Measurements from ENCODE around the gene POLR3A. TPM values are rescaled to one million over a fixed set of nuclear protein-coding genes. Genes with fewer than 3 reads are reported as not detected.

The POLR3A gene
- total RNA-seq, 2 experiments from 2014 or later = 16.3 to 21.5 TPM

DNA sequence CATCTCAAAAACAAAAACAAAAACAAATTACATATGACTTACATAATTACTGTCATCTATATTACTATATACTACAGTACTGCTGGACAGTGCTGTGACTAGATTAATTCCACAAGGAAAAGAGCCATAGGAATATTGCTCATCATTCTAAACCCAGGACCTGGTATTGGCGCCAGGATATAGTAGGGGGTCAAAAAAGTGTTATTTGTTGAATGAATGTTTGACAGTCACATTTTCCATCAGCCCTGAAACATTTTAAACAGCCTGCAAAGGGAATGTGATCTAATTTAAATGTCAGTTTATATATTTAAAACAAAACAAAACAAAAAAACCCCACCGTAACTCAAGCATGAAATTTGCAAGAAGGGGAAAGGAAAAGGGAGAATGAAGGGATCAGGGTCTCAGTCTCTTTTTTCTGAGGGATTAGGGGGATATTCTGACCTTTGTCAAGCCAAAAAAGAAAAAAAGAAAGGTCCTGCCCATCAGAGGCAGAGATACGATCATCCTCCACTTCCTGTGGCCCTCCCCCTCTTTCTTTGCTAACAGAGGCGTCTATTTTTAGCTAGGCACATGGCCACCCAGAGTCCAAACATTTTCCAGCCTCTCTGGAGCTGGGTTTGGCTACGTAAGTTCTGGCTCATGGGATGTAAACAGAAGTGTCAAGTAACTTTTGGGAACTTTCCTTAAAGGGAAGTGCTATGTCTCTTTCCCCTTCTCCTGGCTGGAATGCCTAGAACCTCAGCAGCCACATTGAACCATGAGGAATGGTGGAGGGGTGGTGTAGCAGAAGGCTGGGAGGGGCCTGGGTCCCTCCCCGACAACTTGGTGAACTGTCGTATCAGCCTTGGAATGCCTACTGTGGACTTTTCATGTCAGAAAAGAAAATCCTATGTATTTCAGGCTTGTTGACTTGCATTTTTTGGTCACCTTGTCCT is 58.2 kb downstream of the POLR3A start:
- CTCF ChIA-PET (ENCODE audit: unreplicated experiment) = no interaction called here
- H4K20me1 ChIP-seq (ENCODE audit: insufficient read depth, low read length) = no peaks in the 10 kb centered on the region
- POLR2A ChIA-PET = no interaction called here
- peaks cover 21% of the 10 kb centered on the region for H3K36me3 ChIP-seq (ENCODE audit: insufficient read depth, low read length)
- no peak overlapping the region for H2AFZ ChIP-seq (ENCODE audit: low read length)
- H3K4me3 ChIP-seq (ENCODE audit: low read depth, low read length, poor library complexity, severe bottlenecking) = no peak overlapping the region
- no peaks in the 10 kb centered on the region for H3K79me2 ChIP-seq (ENCODE audit: insufficient read depth, low read depth, low read length)
- H3K4me1 ChIP-seq (ENCODE audit: insufficient read depth, low read length, poor library complexity, severe bottlenecking) = peaks cover 7% of the 10 kb centered on the region
- H3K27ac ChIP-seq (ENCODE audit: low read depth, low read length, poor library complexity, severe bottlenecking) = no peak overlapping the region
- intact Hi-C loops (cut with micrococcal nuclease; ENCODE audit: unreplicated experiment) = no loop called here
- no TSS peak for BruUV-seq (replicated peaks)
- H3K9me3 ChIP-seq (ENCODE audit: low read length) = no peaks in the 10 kb centered on the region
- TF ChIP-seq, protein P1, sequence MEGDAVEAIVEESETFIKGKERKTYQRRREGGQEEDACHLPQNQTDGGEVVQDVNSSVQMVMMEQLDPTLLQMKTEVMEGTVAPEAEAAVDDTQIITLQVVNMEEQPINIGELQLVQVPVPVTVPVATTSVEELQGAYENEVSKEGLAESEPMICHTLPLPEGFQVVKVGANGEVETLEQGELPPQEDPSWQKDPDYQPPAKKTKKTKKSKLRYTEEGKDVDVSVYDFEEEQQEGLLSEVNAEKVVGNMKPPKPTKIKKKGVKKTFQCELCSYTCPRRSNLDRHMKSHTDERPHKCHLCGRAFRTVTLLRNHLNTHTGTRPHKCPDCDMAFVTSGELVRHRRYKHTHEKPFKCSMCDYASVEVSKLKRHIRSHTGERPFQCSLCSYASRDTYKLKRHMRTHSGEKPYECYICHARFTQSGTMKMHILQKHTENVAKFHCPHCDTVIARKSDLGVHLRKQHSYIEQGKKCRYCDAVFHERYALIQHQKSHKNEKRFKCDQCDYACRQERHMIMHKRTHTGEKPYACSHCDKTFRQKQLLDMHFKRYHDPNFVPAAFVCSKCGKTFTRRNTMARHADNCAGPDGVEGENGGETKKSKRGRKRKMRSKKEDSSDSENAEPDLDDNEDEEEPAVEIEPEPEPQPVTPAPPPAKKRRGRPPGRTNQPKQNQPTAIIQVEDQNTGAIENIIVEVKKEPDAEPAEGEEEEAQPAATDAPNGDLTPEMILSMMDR (conservative IDR thresholded peaks at IDR 0.05; ENCODE audit: low read length) = no peak
- TF ChIP-seq EZH2phosphoT487 (IDR thresholded peaks at IDR 0.05; ENCODE audit: borderline replicate concordance, low read depth, low read length) = no peak
- no peaks in the 10 kb centered on the region for H3K9me2 ChIP-seq (ENCODE audit: insufficient read depth, low read length)
- peak; percentile 8 for DNase-seq (ENCODE audit: low spot score)
- H3K4me2 ChIP-seq (ENCODE audit: low read length) = no peak overlapping the region

DNA sequence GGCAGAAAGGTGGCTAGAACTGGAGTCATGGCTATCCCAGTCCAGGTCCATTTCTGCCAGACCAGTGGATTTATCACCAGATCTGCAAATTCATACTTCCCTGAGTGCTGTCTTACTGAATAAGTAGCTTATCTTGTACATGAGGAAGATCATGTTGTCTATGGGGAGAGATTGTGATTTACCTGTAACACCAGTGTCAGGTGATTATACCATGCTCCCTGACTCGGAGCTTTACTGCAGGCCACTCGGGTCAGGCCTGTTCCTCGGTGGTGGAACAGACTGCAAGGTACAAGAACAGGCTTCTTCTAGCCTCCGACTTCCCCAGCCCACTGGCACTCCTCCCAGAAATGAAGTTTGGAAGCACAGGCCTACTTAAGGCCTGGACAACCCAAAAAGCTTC is 60.2 kb downstream of the POLR3A start:
- Histone ChIP-seq H2AFZ (ENCODE audit: low read length) (no peak overlapping the region), H3K27ac (ENCODE audit: low read depth, low read length, poor library complexity, severe bottlenecking) (no peak overlapping the region), H3K4me2 (ENCODE audit: low read length) (no peak overlapping the region), H3K4me1 (ENCODE audit: insufficient read depth, low read length, poor library complexity, severe bottlenecking) (peaks cover 7% of the 10 kb centered on the region), H3K9me3 (ENCODE audit: low read length) (no peaks in the 10 kb centered on the region), H3K36me3 (ENCODE audit: insufficient read depth, low read length) (peaks cover 5% of the 10 kb centered on the region; the same call in 1 of the 2 replicates), H3K4me3 (ENCODE audit: low read depth, low read length, poor library complexity, severe bottlenecking) (no peak overlapping the region), H4K20me1 (ENCODE audit: insufficient read depth, low read length) (no peaks in the 10 kb centered on the region), H3K9me2 (ENCODE audit: insufficient read depth, low read length) (no peaks in the 10 kb centered on the region), H3K79me2 (ENCODE audit: insufficient read depth, low read depth, low read length) (no peaks in the 10 kb centered on the region)
- no TSS peak for BruUV-seq (replicated peaks)
- no peak for DNase-seq (ENCODE audit: low spot score)
- TF ChIP-seq EZH2phosphoT487 (IDR thresholded peaks at IDR 0.05; ENCODE audit: borderline replicate concordance, low read depth, low read length) = no peak
- TF ChIP-seq, protein P1 (conservative IDR thresholded peaks at IDR 0.05; ENCODE audit: low read length) = no peak
- ChIA-PET CTCF (ENCODE audit: unreplicated experiment) (no interaction called here), POLR2A (no interaction called here)
- intact Hi-C loops (cut with micrococcal nuclease; ENCODE audit: unreplicated experiment) = no loop called here

DNA sequence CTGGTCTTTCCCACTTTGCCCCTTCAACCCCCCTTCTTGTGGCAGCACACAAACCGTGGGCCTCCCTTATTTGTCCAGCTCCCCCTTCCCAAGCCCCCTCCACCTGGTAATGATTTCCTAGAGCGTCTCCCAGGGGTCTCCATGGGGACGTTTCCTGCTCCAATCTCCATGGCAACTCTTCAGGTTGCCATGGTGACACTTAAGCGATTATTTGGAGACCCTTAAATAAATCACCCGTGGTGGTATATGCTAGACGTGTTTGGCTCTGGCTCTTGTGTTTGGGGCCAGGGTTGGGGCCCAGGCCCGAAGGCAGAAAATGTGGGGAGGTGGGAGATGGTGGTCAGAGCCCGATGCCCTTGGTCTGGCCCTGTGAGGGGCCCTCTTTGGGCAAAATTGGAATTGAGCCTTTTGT is 61.7 kb downstream of the POLR3A start:
- H3K36me3 ChIP-seq (ENCODE audit: insufficient read depth, low read length) = peaks cover 5% of the 10 kb centered on the region; the same call in 1 of the 2 replicates
- CTCF ChIA-PET (ENCODE audit: unreplicated experiment) = no interaction called here
- H3K4me1 ChIP-seq (ENCODE audit: insufficient read depth, low read length, poor library complexity, severe bottlenecking) = peaks cover 7% of the 10 kb centered on the region
- no peaks in the 10 kb centered on the region for H3K9me3 ChIP-seq (ENCODE audit: low read length)
- H2AFZ ChIP-seq (ENCODE audit: low read length) = no peak overlapping the region
- POLR2A ChIA-PET = no interaction called here
- BruUV-seq (replicated peaks) = no TSS peak
- no peak overlapping the region for H3K4me3 ChIP-seq (ENCODE audit: low read depth, low read length, poor library complexity, severe bottlenecking)
- H3K79me2 ChIP-seq (ENCODE audit: insufficient read depth, low read depth, low read length) = no peaks in the 10 kb centered on the region
- intact Hi-C loops (cut with micrococcal nuclease; ENCODE audit: unreplicated experiment) = no loop called here
- no peak for TF ChIP-seq EZH2phosphoT487 (IDR thresholded peaks at IDR 0.05; ENCODE audit: borderline replicate concordance, low read depth, low read length)
- TF ChIP-seq, protein P1 (conservative IDR thresholded peaks at IDR 0.05; ENCODE audit: low read length) = no peak
- H3K4me2 ChIP-seq (ENCODE audit: low read length) = no peak overlapping the region
- DNase-seq (ENCODE audit: low spot score) = no peak
- H3K27ac ChIP-seq (ENCODE audit: low read depth, low read length, poor library complexity, severe bottlenecking) = no peak overlapping the region
- no peaks in the 10 kb centered on the region for H4K20me1 ChIP-seq (ENCODE audit: insufficient read depth, low read length)
- H3K9me2 ChIP-seq (ENCODE audit: insufficient read depth, low read length) = no peaks in the 10 kb centered on the region

All from OCI-LY7 (cell line).